Gastrocnemius medialis (tissue), 4 donors: ENCODE data around the gene THSD7B.
"Not testable (repeated sequence)": the region's sequence is repeated elsewhere in the genome, so short reads cannot be mapped to it uniquely, and the experiment has no call there.

ENCODE experiments used
- POLR2A ChIP-seq, 2 donors: fragments of 450-650 bp; IDR thresholded peaks; one replicate each; pipeline ENCODE4 v1.6.1; 2017; ENCODE audit warnings: antibody characterized with exemption in 2 of 2, mild to moderate bottlenecking in 2 of 2, moderate library complexity in 2 of 2
- TF ChIP-seq, protein P1 (sequence below), 5 experiments: fragments of 450-650 bp in 3 of 5; fragments of 200-600 bp in 2 of 5; sonication (generic) in 2 of 5; IDR thresholded peaks in 4 of 5; conservative IDR thresholded peaks in 1 of 5; 1 replicate in 4 of 5; 2 replicates in 1 of 5; pipeline ENCODE4 v1.5.1; 2016 to 2019; ENCODE audit warnings: antibody characterized with exemption in 5 of 5, mild to moderate bottlenecking in 3 of 5, moderate library complexity in 3 of 5

DNA sequence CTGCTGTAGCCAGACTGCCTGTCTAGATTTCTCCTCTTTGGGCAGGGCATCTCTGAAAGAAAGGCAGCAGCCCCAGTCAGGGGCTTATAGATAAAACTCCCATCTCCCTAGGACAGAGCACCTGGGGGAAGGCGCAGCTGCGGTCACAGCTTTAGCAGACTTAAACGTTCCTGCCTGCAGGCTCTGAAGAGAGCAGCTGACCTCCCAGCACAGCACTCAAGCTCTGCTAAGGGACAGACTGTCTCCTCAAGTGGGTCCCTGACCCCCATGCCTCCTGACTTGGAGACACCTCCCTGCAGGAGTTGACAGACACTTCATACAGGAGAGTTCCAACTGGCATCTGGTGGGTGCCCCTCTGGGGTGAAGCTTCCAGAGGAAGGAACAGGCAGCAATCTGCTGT, 336.5 kb downstream of the THSD7B start:
- not testable (repeated sequence) for TF ChIP-seq POLR2A (IDR thresholded peaks at IDR 0.05)
- TF ChIP-seq, protein P1, sequence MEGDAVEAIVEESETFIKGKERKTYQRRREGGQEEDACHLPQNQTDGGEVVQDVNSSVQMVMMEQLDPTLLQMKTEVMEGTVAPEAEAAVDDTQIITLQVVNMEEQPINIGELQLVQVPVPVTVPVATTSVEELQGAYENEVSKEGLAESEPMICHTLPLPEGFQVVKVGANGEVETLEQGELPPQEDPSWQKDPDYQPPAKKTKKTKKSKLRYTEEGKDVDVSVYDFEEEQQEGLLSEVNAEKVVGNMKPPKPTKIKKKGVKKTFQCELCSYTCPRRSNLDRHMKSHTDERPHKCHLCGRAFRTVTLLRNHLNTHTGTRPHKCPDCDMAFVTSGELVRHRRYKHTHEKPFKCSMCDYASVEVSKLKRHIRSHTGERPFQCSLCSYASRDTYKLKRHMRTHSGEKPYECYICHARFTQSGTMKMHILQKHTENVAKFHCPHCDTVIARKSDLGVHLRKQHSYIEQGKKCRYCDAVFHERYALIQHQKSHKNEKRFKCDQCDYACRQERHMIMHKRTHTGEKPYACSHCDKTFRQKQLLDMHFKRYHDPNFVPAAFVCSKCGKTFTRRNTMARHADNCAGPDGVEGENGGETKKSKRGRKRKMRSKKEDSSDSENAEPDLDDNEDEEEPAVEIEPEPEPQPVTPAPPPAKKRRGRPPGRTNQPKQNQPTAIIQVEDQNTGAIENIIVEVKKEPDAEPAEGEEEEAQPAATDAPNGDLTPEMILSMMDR (IDR thresholded peaks at IDR 0.05 in 4 of 5, conservative IDR thresholded peaks at IDR 0.05 in 1 of 5): not testable (repeated sequence)
